GM10248 (cell line): Measurements from ENCODE around the gene TIGD6.
A peak's percentile ranks its signal among the peaks of the same experiment; 100 is the strongest.

ENCODE experiments used
- CTCF ChIA-PET: fragments of 300-600 bp; sonication (Branson Sonifier 250); formaldehyde crosslinking; extraction: SDS; loops from one replicate; lab custom pipeline; 2021; ENCODE audit warnings: antibody characterized with exemption; lab: Yijun Ruan, JAX
- POLR2A ChIA-PET: fragments of 350-650 bp; sonication (Branson Sonifier 250); formaldehyde crosslinking; extraction: SDS; loops from one replicate; lab custom pipeline; 2020; ENCODE audit warnings: antibody characterized with exemption; lab: Yijun Ruan, JAX
- DNase-seq: peaks from one replicate; pipeline ENCODE4 v3.0.0; 2012; ENCODE audit errors: extremely low spot score
- TF ChIP-seq, protein P1 (sequence below): IDR thresholded peaks from 2 replicates; pipeline ENCODE4 v1.5.1; 2012; ENCODE audit warnings: mild to moderate bottlenecking, low read depth; ENCODE audit errors: extremely low read depth, missing control alignments, control extremely low read depth

Gene TIGD6

GRCh38 chr5:150000256-150000989, at the start of gene TIGD6, which contains the start of gene HMGXB3:
Gene TIGD6, minus strand, starts transcription at chr5:150000654. Its CDS starts 4,306 bp downstream, at chr5:149996348.
Gene HMGXB3, plus strand, starts transcription at chr5:150000739. Its CDS starts 4,114 bp downstream, at chr5:150004853.
- DNase-seq: peak; percentile 95
- TF ChIP-seq, protein P1, sequence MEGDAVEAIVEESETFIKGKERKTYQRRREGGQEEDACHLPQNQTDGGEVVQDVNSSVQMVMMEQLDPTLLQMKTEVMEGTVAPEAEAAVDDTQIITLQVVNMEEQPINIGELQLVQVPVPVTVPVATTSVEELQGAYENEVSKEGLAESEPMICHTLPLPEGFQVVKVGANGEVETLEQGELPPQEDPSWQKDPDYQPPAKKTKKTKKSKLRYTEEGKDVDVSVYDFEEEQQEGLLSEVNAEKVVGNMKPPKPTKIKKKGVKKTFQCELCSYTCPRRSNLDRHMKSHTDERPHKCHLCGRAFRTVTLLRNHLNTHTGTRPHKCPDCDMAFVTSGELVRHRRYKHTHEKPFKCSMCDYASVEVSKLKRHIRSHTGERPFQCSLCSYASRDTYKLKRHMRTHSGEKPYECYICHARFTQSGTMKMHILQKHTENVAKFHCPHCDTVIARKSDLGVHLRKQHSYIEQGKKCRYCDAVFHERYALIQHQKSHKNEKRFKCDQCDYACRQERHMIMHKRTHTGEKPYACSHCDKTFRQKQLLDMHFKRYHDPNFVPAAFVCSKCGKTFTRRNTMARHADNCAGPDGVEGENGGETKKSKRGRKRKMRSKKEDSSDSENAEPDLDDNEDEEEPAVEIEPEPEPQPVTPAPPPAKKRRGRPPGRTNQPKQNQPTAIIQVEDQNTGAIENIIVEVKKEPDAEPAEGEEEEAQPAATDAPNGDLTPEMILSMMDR: no peak
- ChIA-PET CTCF (interaction anchor here (0.6 to 3.2 kb wide), 8 partner anchors 9 to 683 kb away, joined by 3 to 25 read pairs (median 4); no protein-coding TSS in a partner anchor), POLR2A (interaction anchor here (0.5 to 2.0 kb wide), 4 partner anchors 10 to 495 kb away, joined by 3 to 11 read pairs (median 4); partner anchors contain the start of gene SLC26A2)

GRCh38 chr5:150046031-150046430, 45.6 kb upstream of the TIGD6 start:
- ChIA-PET POLR2A (no interaction called here), CTCF (interaction anchor here (1.0 to 6.6 kb wide), 5 partner anchors 10 to 49 kb away, joined by 3 to 34 read pairs (median 4); no protein-coding TSS in a partner anchor)
- TF ChIP-seq, protein P1: no peak
- DNase-seq: no peak

- CTCF ChIA-PET: interaction anchor here (1.0 to 6.6 kb wide), 5 partner anchors 10 to 48 kb away, joined by 3 to 34 read pairs (median 4); no protein-coding TSS in a partner anchor
- POLR2A ChIA-PET: no interaction called here
- DNase-seq: no peak
- TF ChIP-seq, protein P1: no peak
These were observed 45.1 kb upstream of the TIGD6 start for GRCh38 chr5:150045549-150045948.

- CTCF ChIA-PET: interaction anchor here (1.6 to 6.6 kb wide), 3 partner anchors 9 to 16 kb away, joined by 3 to 34 read pairs (median 9); no protein-coding TSS in a partner anchor
- TF ChIP-seq, protein P1: no peak
- POLR2A ChIA-PET: no interaction called here
- DNase-seq: no peak
These were observed 44.3 kb upstream of the TIGD6 start for GRCh38 chr5:150044712-150045111.

- POLR2A ChIA-PET: no interaction called here
- TF ChIP-seq, protein P1: no peak
- DNase-seq: no peak
- CTCF ChIA-PET: interaction anchor here (1.6 to 6.6 kb wide), 3 partner anchors 9 to 16 kb away, joined by 3 to 34 read pairs (median 9); no protein-coding TSS in a partner anchor
These were observed 43.9 kb upstream of the TIGD6 start for GRCh38 chr5:150044329-150044681.

DNA sequence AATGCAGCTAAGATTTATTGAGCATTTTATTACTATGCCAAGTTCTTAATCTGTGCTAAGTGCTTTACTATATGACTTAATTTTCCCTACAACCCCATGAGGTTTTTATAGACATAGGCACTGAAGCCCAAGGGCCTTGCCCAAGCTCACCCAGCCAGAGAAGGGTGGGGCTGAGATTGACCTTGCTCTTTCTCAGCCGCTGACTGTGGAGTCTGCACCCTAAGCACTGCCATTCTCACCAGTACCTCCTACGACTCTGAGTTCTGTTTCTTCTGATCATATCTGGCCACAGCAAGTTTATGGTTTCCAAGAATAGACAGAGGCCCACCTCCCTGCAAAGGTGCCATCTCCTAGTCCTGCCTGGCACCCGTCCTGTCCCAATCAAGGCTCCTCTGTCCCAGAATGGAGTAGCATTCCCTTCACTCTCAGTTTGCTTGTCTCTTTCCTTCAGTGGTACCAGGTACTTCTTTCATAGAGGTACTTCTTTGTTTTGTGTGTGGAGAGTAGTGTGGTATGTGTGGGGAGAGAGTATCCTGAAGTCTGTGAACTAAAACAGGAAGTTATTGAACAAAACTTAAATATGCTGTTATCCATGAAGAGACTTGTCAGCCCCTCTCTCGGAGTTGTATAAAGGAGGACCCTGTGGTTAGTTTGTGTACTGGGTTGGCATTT, 43.3 kb upstream of the TIGD6 start:
- no peak for DNase-seq
- ChIA-PET POLR2A (no interaction called here), CTCF (interaction anchor here (2.2 to 6.6 kb wide), 2 partner anchors 8 to 13 kb away, joined by 9 to 34 read pairs; no protein-coding TSS in a partner anchor)
- TF ChIP-seq, protein P1: no peak
